Astrocyte of the hippocampus (primary cell): Measurements from ENCODE around the gene TMEM97.
"Not testable (repeated sequence)": the region's sequence is repeated elsewhere in the genome, so short reads cannot be mapped to it uniquely, and the experiment has no call there.

ENCODE experiments used
- DNase-seq: peaks from one replicate; pipeline ENCODE4 v3.0.0; 2011; ENCODE audit warnings: low read depth, low spot score

Gene TMEM97

GRCh38 chr17:28318759-28319597 lies at the start of gene TMEM97:
Gene TMEM97, plus strand, starts transcription at chr17:28319200. Its CDS starts 40 bp downstream, at chr17:28319240.
- peak; percentile 99 for DNase-seq

- no peak for DNase-seq
Measured at GRCh38 chr17:28270055-28270454, 48.9 kb upstream of the TMEM97 start.

GRCh38 chr17:28270926-28271325 lies 48.1 kb upstream of the TMEM97 start:
- no peak for DNase-seq

GRCh38 chr17:28271431-28271830 lies 47.6 kb upstream of the TMEM97 start:
- DNase-seq: no peak

GRCh38 chr17:28272166-28272565 lies 46.8 kb upstream of the TMEM97 start:
- DNase-seq: no peak

- DNase-seq: not testable (repeated sequence)
Measured at GRCh38 chr17:28273341-28273740, 45.7 kb upstream of the TMEM97 start.

- no peak for DNase-seq
Measured at GRCh38 chr17:28274591-28275265, 44.3 kb upstream of the TMEM97 start.

GRCh38 chr17:28276011-28276410 lies 43.0 kb upstream of the TMEM97 start:
- no peak for DNase-seq

- peak; percentile 44 for DNase-seq
Measured at GRCh38 chr17:28279411-28279810, 39.6 kb upstream of the TMEM97 start.

- DNase-seq: no peak
Measured at GRCh38 chr17:28280826-28281225, 38.2 kb upstream of the TMEM97 start.

- DNase-seq: peak; percentile 74
Measured at GRCh38 chr17:28282596-28282995, 36.4 kb upstream of the TMEM97 start.

GRCh38 chr17:28285965-28286364 lies 33.0 kb upstream of the TMEM97 start:
- no peak for DNase-seq

- DNase-seq: no peak
Measured at GRCh38 chr17:28290703-28291102, 28.3 kb upstream of the TMEM97 start.

- DNase-seq: no peak
Measured at GRCh38 chr17:28291780-28292330, 27.1 kb upstream of the TMEM97 start.

- DNase-seq: not testable (repeated sequence)
Measured at GRCh38 chr17:28292878-28293277, 26.1 kb upstream of the TMEM97 start.

- DNase-seq: no peak
Measured at GRCh38 chr17:28293994-28294393, 25.0 kb upstream of the TMEM97 start.

- no peak for DNase-seq
Measured at GRCh38 chr17:28295677-28296578, 23.1 kb upstream of the TMEM97 start.

GRCh38 chr17:28298449-28298848 lies 20.6 kb upstream of the TMEM97 start:
- no peak for DNase-seq

GRCh38 chr17:28306954-28307401 lies 12.0 kb upstream of the TMEM97 start:
- no peak for DNase-seq

- no peak for DNase-seq
Measured at GRCh38 chr17:28313841-28314240, 5.2 kb upstream of the TMEM97 start.
